Measurements from ENCODE around the gene ZCCHC12.

- TF ChIP-seq POU6F1 (CRISPR knock-in tag; IDR thresholded peaks at IDR 0.05; ENCODE audit: borderline replicate concordance, low read depth) (no peak), CREB5 (CRISPR knock-in tag; IDR thresholded peaks at IDR 0.05; ENCODE audit: low read depth) (no peak), TOX (CRISPR knock-in tag; IDR thresholded peaks at IDR 0.05; ENCODE audit: borderline replicate concordance) (no peak), ESRRG (CRISPR knock-in tag; IDR thresholded peaks at IDR 0.05) (no peak), ZFP30 (CRISPR knock-in tag; IDR thresholded peaks at IDR 0.05) (no peak)
Measured at GRCh38 chrX:118839334-118839958, 15.8 kb downstream of the ZCCHC12 start.
